Activated CD4-positive, alpha-beta T cell treated with anti-CD3 and anti-CD28 coated beads, Interleukin-2, amount 50 U/mL, for 24 hours (primary cell): ENCODE measurements around the gene ANKS1B.

Experiments
- DNase-seq, 2 donors: peaks; one replicate each; pipeline ENCODE4 v3.0.0-alpha.2; 2020; ENCODE audit warnings: low read depth in 1 of 2, low spot score in 1 of 2

ANKS1B gene

DNA sequence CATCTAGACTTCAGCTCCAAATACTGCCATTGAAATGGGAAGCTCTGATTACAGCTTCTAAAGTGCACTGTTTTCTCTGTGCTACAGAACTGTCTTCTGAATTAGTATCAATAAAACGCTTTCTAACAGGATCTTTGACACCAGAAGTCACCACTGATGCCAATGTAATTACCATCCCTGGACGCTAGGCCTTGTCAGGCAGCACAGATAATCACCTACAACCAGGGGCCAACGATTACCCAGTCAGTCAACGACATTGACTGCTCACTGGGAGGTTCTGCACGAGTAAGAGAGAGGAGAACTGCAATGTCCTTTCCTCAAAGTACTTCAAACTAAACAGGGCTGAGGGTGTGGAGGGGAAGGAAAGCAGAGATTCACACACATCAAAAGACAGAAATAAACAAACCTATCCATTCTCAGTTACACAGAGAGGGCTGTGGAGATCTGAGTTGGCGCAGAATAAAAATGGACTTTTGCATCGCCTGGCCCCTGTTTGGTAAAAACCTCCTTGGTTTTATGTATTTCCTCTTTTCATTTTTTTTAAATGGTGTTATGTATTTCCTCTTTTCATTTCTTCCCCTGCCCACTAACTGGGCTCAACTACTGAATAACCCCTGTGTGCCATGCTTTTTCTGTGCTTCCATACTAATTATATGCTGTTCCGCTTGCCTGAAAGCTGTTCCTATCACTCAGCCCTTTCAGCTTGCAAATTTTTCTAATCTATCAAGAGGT is 847.4 kb downstream of the ANKS1B start:
- DNase-seq, result no peak

- DNase-seq, result no peak
Observed at GRCh38 chr12:99136516-99136915, 848.2 kb downstream of the ANKS1B start.

DNA sequence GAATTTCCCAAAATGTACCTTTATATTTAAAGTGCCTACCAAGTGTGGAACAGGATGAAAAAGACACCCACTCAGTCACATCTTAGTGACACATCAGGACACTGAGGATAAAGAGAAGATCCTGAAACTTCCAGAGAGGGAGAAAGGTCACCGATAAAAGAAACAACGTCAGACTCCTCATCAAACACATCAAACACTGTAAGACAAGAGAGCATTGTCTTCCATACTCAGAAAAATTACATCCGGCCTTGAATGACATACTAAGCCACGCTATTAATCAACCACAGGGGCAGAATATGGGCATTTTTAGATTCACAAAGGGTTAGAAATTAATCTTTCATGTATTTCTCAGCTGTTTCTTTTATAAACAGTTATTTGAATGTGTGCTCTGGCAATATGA is 849.4 kb downstream of the ANKS1B start:
- no peak for DNase-seq

DNA sequence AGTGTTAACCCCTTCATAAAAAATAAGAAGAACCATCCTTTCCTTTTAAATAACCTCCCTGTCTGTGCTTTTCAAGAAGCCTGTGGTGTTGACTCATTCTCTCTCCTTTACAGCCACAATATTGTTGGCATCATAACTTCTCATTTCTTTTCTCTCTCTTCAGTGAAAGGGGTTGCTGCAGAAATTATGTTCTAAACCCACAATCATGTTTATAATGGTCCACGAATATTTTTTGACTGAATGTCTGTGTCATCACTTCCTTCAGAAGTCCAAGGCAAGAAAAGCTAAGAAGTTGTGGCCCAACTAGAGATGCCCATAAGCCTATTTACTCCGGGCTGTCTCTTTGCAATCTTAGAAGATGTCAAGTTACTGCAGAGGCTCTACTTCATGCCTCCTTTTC is 851.3 kb downstream of the ANKS1B start:
- no peak for DNase-seq

DNA sequence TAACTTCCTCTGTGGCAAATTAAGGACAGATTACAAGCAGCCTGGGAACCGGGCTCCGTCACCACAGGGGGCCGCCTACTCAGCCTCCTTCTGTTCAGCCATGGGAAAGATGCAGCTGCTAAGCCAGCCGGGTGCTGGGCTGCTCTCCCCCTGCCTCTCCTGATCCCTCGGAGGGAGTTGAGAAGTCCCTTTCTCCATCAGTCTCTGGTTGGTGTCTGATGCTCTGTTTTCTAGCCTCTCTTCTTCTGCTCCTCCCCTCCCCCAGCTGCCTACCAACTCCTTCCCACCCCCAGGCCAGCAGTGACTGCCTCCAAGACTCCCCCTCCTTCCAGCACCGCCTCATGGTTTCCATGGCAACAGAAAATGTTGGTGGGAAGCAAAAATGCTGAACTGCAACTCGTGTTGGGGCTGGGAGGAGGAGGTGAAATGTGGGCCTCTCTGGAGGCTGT is 853.0 kb downstream of the ANKS1B start:
- DNase-seq, result no peak

DNA sequence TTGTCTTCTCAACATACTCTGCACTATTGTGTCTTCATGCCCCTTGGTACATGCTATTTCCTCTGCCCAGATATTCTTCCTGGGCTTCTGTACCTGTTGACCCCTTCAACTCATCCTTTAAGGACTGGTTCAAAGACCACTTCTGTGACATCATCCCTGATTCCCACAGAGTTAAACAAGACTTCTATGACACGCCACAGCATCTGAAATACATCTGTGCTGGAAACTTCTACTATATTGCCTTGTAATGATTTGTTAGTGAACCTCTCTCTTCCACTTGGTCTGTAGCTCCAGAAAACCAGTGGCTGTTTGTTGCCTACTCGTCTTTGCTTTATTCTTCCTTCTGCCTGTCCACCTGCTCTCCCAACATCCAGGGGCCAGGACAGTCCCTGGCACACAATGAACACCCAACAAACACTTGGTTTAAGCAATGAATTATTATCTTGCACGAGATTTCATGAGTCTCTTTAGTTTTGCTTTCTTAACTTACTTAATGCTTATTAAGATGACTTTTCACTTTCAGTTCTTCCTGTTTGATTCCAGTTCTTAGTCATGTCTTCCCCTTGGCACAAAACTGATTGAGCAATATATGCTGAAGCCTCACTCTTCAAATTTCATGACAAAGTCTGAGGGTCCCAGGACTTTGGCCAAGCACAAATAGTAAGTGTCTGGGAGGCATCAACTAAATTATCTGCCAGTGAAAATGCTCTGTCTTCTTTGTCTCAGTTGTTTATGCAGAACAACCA is 853.8 kb downstream of the ANKS1B start:
- no peak for DNase-seq

DNA sequence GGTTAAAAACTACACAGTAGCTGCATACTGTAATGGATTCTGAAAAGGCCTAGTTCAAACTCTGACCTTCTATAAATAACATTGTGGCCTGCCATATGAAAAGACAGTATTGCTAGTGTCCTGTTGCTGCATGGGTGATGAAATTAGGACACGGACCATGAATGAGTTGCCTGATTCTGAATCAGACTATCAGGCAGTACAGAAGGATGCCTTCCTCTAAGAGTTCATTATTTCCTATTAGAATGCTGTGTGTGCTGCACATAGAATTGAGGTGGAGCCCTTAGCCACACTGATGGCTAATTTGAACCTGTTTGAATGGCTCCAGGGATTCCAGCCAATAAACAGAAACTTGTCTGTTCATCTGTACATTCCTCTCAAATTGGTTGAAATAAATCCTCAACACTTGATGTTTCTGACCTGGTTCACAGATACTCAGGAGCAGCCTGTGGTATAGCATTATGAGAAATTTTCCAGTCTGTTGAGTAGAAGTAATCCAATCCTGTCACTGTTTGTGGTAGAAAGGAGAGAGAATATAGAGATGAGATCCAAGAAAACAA is 856.4 kb downstream of the ANKS1B start:
- no peak for DNase-seq

DNA sequence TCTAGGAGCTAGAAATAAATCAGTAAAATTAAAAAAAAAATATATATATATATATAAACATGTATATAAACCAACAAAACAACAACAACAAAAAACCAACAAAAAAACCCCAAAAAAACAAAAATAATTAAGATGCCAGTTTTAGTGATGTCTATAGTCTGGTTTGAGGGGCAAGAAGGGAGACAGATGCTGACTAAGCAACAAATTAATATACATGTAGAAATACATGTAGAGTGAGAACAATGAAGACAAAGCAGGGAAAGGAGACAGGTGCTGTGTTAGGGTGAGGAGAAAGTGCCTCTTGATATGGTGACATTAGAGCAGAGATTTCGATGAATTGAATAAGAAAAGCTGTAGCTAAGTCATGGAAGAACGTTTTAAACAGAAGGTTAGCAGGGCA is 861.8 kb downstream of the ANKS1B start:
- DNase-seq, result no peak

- DNase-seq, result no peak
Observed at GRCh38 chr12:99122496-99122895, 862.2 kb downstream of the ANKS1B start.

- no peak for DNase-seq
Observed at GRCh38 chr12:99121546-99121945, 863.2 kb downstream of the ANKS1B start.

GRCh38 chr12:99119943-99120342 is 864.8 kb downstream of the ANKS1B start:
- no peak for DNase-seq

- DNase-seq, result no peak
Observed at GRCh38 chr12:99119449-99119848, 865.3 kb downstream of the ANKS1B start.

- DNase-seq, result no peak
Observed at GRCh38 chr12:99111600-99111999, 873.1 kb downstream of the ANKS1B start.

GRCh38 chr12:99110868-99111267 is 873.9 kb downstream of the ANKS1B start:
- no peak for DNase-seq

GRCh38 chr12:99110212-99110611 is 874.5 kb downstream of the ANKS1B start:
- no peak for DNase-seq

GRCh38 chr12:99108924-99109323 is 875.8 kb downstream of the ANKS1B start:
- DNase-seq, result no peak

GRCh38 chr12:99099786-99100185 is 885.0 kb downstream of the ANKS1B start:
- DNase-seq, result no peak

GRCh38 chr12:99097171-99097570 is 887.6 kb downstream of the ANKS1B start:
- DNase-seq, result no peak

- no peak for DNase-seq
Observed at GRCh38 chr12:99093166-99093565, 891.6 kb downstream of the ANKS1B start.

GRCh38 chr12:99092100-99092851 is 892.5 kb downstream of the ANKS1B start:
- no peak for DNase-seq

- no peak for DNase-seq
Observed at GRCh38 chr12:99087278-99087677, 897.5 kb downstream of the ANKS1B start.

GRCh38 chr12:99079811-99080210 is 904.9 kb downstream of the ANKS1B start:
- no peak for DNase-seq
